COLO668 (cell line): ENCODE measurements around the gene CDC40.
"Not testable (repeated sequence)": the region's sequence is repeated elsewhere in the genome, so short reads cannot be mapped to it uniquely, and the experiment has no call there.

Experiments used
- DNase-seq: peaks from one replicate; lab custom pipeline; 2025; ENCODE audit not compliant: unreplicated experiment; lab: John Stamatoyannopoulos, UW

CDC40 gene

DNA sequence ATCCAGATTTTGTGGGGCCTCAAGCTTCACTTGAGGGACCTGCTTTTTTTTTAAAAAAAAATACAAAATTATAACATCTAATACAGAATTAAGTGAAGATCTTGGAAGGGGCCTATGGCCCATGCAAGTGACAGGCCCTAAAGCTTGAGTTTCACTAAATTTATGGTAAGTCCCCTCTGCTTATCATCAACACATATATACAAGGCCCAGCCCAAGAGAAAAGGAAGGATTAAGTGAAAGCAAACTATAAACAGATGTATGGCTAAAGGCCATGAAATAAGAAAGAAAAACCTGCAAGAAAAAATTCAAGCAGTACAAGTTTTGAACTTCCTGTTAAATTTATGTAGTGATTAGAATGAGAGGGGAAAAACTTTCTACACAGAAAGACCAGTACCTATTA, 86.8 kb downstream of the CDC40 start:
- no peak for DNase-seq

DNA sequence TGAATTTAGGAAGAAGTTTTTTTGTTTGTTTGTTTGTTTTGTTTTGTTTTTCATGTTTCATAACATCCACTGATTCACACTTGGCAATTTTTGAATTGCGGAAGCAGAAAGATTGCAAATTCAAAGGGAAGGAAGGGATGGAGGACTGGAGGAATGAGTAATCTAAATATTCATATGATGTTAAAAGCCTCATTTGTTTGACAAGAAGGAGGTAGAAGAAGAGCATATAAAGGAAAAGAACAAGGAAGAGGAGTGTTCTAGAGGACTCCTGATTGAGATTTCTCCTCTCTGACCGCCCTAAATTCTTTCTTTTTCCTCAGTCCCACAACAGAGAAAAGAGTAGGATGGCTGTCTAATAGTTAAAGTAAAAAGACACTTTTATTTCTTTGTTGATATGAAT, 89.4 kb downstream of the CDC40 start:
- no peak for DNase-seq

DNA sequence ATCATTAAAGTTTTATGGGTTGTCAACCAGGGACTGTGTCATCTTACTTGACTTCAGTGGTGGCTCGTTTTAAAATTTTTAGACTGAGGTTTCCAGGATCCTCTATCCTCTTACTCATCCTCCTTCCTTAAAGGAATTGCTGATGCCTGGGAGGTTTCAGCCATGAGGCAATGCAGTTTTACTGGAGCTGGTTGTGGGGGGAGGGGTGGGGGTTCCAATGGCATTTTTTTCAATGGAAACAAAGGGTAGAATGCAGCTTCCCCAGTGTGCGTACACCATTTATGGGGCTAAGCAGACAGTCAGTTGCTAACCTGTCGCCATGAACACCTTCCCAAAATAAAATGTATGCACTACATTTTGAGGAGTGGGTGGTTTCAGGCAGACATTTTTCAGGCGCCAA, 89.9 kb downstream of the CDC40 start:
- no peak for DNase-seq

DNA sequence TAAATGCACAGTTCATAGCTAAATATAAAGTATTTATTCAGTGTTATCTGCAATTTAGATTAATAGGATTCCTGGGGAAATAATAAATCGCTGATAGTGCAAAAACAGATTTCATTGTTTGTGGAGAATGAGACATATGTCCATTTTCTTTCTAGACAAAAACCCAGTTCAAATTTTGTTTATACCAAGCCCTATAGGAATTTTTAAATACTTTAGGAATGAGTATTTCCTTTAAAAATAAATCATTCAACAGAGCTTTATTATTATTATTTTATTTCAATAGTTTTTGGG, 91.5 kb downstream of the CDC40 start:
- no peak for DNase-seq

DNA sequence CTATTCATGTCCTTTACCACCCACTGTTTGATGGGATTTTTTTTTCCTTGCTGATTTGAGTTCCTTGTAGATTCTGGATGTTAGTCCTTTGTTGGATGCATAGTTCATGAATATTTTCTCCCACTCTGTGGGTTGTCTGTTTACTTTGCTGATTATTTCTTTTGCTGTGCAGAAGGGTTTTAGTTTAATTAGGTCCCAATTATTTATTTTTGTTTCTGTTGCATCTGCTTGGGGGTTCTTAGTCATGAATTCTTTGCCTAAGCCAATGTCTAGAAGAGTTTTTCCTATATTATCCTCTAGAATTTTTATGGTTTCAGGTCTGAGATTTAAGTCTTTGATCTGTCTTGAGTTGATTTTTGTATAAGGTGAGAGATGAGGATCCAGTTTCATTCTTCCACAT, 92.6 kb downstream of the CDC40 start:
- not testable (repeated sequence) for DNase-seq

DNA sequence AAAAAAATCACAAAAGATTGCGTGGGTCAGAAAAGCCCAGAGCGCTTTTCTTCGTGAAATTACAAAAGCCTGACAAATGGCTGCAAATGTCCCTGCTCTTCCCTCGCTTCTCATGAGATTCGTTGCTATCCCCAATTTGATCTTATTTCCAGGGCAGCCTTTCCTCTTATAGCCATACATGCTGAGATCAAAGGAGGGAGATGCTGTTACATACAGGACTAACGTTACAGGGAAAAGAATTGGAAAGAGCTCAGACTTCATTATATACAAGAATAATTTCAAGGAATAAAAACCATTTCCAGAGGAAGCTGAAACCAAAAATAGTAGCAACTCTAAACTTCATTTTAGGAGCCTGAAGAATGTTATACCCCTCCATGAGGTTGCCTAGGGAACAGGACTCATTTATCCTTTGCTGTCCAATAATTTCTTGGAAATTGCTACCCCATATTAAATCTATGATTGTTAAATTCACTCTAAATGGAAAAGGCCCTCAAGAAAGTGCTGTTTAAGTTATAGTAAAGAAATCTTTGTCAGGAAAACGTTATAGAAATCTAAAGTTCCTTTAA, 97.0 kb downstream of the CDC40 start:
- DNase-seq = no peak
